ENCODE results near the gene ASIC2.

The ASIC2 gene

GRCh38 chr17:33112763-33113162 lies 180.3 kb downstream of the ASIC2 start:
- no peak for DNase-seq

GRCh38 chr17:33109336-33110072 lies 183.6 kb downstream of the ASIC2 start:
- DNase-seq = no peak

GRCh38 chr17:33106525-33107165 lies 186.4 kb downstream of the ASIC2 start:
- DNase-seq = peak; percentile 47

GRCh38 chr17:33105911-33106310 lies 187.2 kb downstream of the ASIC2 start:
- DNase-seq = no peak

GRCh38 chr17:33099906-33100305 lies 193.2 kb downstream of the ASIC2 start:
- no peak for DNase-seq

GRCh38 chr17:33099252-33099651 lies 193.8 kb downstream of the ASIC2 start:
- DNase-seq = no peak

- DNase-seq = no peak
Observed at GRCh38 chr17:33097411-33097810, 195.7 kb downstream of the ASIC2 start.

GRCh38 chr17:33096161-33096560 lies 196.9 kb downstream of the ASIC2 start:
- no peak for DNase-seq

GRCh38 chr17:33091271-33091670 lies 201.8 kb downstream of the ASIC2 start:
- DNase-seq = no peak

- DNase-seq = no peak
Observed at GRCh38 chr17:33090806-33091205, 202.3 kb downstream of the ASIC2 start.

- no peak for DNase-seq
Observed at GRCh38 chr17:33086878-33087277, 206.2 kb downstream of the ASIC2 start.

GRCh38 chr17:33086041-33086440 lies 207.1 kb downstream of the ASIC2 start:
- no peak for DNase-seq

GRCh38 chr17:33085256-33085655 lies 207.8 kb downstream of the ASIC2 start:
- DNase-seq = no peak

GRCh38 chr17:33084755-33085154 lies 208.3 kb downstream of the ASIC2 start:
- no peak for DNase-seq

- DNase-seq = no peak
Observed at GRCh38 chr17:33082529-33083173, 210.4 kb downstream of the ASIC2 start.

- DNase-seq = no peak
Observed at GRCh38 chr17:33080091-33080490, 213.0 kb downstream of the ASIC2 start.

GRCh38 chr17:33079201-33079600 lies 213.9 kb downstream of the ASIC2 start:
- DNase-seq = no peak

GRCh38 chr17:33076979-33077378 lies 216.1 kb downstream of the ASIC2 start:
- DNase-seq = no peak

GRCh38 chr17:33073416-33073815 lies 219.7 kb downstream of the ASIC2 start:
- DNase-seq = no peak

- no peak for DNase-seq
Observed at GRCh38 chr17:33072421-33073161, 220.5 kb downstream of the ASIC2 start.

- DNase-seq = no peak
Observed at GRCh38 chr17:33071656-33072055, 221.4 kb downstream of the ASIC2 start.

GRCh38 chr17:33057564-33057963 lies 235.5 kb downstream of the ASIC2 start:
- no peak for DNase-seq
